ENCODE results near the gene KCNE2. TPM values are rescaled to one million over a fixed set of nuclear protein-coding genes. Genes with fewer than 3 reads are reported as not detected.

KCNE2 gene, protein sequence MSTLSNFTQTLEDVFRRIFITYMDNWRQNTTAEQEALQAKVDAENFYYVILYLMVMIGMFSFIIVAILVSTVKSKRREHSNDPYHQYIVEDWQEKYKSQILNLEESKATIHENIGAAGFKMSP
- 1 to 10 TPM in 1 of 4 donors, under 1 TPM in 2, not detected in 1; 0.44 to 1.5 (median 0.59) TPM for total RNA-seq

- peaks cover 0 to 6% (median 0%) of the 10 kb centered on the region in 4 donors for H3K4me1 ChIP-seq
Observed at GRCh38 chr21:34363733-34364132, at the start of gene KCNE2. Gene KCNE2, plus strand, starts transcription at chr21:34364006. Its CDS starts 6,473 bp downstream, at chr21:34370479.

DNA sequence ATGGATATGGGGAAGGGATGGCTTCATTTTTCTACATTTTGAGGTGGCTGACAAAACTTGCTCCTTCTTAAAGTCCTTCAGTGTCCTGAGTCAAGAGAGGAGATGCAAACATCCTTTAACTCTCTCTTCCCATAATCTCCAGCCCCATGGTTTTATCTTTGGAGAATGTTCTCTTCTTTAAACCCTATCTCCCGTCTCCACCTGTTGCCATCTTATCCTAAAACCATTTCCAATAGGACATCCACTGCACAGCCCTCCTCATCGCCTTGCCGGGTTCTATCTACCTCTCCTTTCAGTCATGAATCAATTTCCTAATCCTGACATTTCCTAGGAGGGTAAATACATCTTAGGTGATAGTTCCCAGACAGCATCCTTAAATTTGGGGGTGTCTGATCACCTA is 44.2 kb upstream of the KCNE2 start:
- TF ChIP-seq CTCF (IDR thresholded peaks at IDR 0.05) (no peak), POLR2A (IDR thresholded peaks at IDR 0.05) (no peak), EP300 (IDR thresholded peaks at IDR 0.05) (no peak)
- H3K27ac ChIP-seq, result no peak overlapping the region
- H3K27me3 ChIP-seq, result no peaks in the 10 kb centered on the region

More at GRCh38 chr21:34363733-34364132, at the start of gene KCNE2:
- no peak for TF ChIP-seq POLR2A (IDR thresholded peaks at IDR 0.05)
- Histone ChIP-seq H3K36me3 (no peaks in the 10 kb centered on the region), H3K4me3 (no peak within 1 kb of the TSS), H3K9me3 (no peaks in the 10 kb centered on the region), H3K27me3 (no peaks in the 10 kb centered on the region), H3K27ac (no peak within 1 kb of the TSS)
- 94 to 95% methylated on average over 3 of the region's 3 CpGs for WGBS, 2 donors
- DNase-seq (ENCODE audit: low spot score in 2 of 2), result no peak

DNA sequence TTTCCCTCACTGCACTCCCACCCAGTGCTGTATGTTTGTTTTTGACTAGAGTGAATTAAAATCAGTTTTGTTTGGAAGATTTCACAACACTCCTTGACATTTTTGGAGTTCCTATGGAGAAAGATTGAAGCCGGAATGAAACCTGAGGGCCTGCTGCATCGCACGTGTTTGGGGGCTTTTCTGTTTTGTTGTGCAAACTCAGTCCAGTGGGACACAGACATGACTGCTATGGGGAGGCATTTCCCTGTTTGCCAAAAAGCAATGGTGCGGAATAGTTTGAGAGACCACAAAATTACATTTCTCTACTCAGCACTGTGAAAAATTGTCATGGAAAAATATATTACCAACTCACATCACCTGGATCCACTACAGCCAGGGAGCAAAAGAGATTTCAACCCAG is 43.8 kb upstream of the KCNE2 start:
- H3K9me3 ChIP-seq, result peaks cover 0 to 5% (median 0%) of the 10 kb centered on the region in 4 donors
- TF ChIP-seq CTCF (IDR thresholded peaks at IDR 0.05), result no peak
- no peak for TF ChIP-seq EP300 (IDR thresholded peaks at IDR 0.05)
- no peak for TF ChIP-seq POLR2A (IDR thresholded peaks at IDR 0.05)
- WGBS, 2 donors, result 82 to 84% methylated on average over 4 of the region's 4 CpGs
- DNase-seq (ENCODE audit: low spot score in 2 of 2), result no peak
- no peaks in the 10 kb centered on the region for H3K4me1 ChIP-seq
- H3K4me3 ChIP-seq, result no peak overlapping the region
- H3K27ac ChIP-seq, result no peak overlapping the region
- H3K27me3 ChIP-seq, result no peaks in the 10 kb centered on the region
- H3K36me3 ChIP-seq, result no peaks in the 10 kb centered on the region

More for the DNA sequence above, 44.2 kb upstream of the KCNE2 start:
- no peaks in the 10 kb centered on the region for H3K4me1 ChIP-seq
- DNase-seq (ENCODE audit: low spot score in 2 of 2), result no peak
- peaks cover 0 to 5% (median 0%) of the 10 kb centered on the region in 4 donors for H3K9me3 ChIP-seq
- WGBS, 2 donors, result 93 to 96% methylated on average over 3 of the region's 3 CpGs
- no peak overlapping the region for H3K4me3 ChIP-seq
- H3K36me3 ChIP-seq, result no peaks in the 10 kb centered on the region

DNA sequence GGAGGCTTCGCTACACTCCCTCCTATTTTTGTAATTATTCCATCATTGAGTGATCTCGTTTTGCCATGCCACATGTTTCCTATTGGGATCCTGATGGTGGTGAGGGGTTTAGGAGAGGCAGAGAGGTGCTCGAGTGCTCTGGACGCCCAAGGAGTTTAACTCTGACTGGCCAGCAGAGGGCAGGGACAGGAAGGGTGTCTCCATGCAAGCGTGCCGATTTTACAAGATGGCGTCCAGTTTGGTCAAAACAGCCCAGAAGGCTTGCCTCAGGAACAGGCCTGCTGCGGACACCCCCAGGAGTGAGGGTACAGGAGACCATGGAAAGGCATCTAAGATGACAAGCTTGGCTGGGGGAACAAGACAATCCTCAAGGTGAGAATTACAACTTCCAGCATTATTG is 33.8 kb upstream of the KCNE2 start:
- H3K27me3 ChIP-seq, result no peaks in the 10 kb centered on the region
- no peaks in the 10 kb centered on the region for H3K36me3 ChIP-seq
- peaks cover 0 to 33% (median 4%) of the 10 kb centered on the region in 4 donors for H3K4me1 ChIP-seq
- no peak overlapping the region for H3K27ac ChIP-seq
- TF ChIP-seq EP300 (IDR thresholded peaks at IDR 0.05) (no peak), POLR2A (IDR thresholded peaks at IDR 0.05) (no peak), CTCF (IDR thresholded peaks at IDR 0.05) (no peak)
- no peaks in the 10 kb centered on the region for H3K9me3 ChIP-seq
- H3K4me3 ChIP-seq, result no peak overlapping the region
- no peak for DNase-seq (ENCODE audit: low spot score in 2 of 2)
- 94 to 96% methylated on average over 8 of the region's 8 CpGs for WGBS, 2 donors

GRCh38 chr21:34331726-34332125 is 32.1 kb upstream of the KCNE2 start:
- H3K36me3 ChIP-seq, result no peaks in the 10 kb centered on the region
- TF ChIP-seq CTCF (IDR thresholded peaks at IDR 0.05) (no peak), EP300 (IDR thresholded peaks at IDR 0.05) (no peak), POLR2A (IDR thresholded peaks at IDR 0.05) (no peak)
- no peaks in the 10 kb centered on the region for H3K9me3 ChIP-seq
- 60 to 73% methylated on average over 5 of the region's 5 CpGs for WGBS, 2 donors
- H3K4me1 ChIP-seq, result peaks cover 0 to 50% (median 4%) of the 10 kb centered on the region in 4 donors
- no peak overlapping the region for H3K27ac ChIP-seq
- DNase-seq (ENCODE audit: low spot score in 2 of 2), result no peak
- H3K27me3 ChIP-seq, result no peaks in the 10 kb centered on the region
- H3K4me3 ChIP-seq, result no peak overlapping the region

All from tibial nerve (tissue), 4 donors.